MM.1S (cell line): ENCODE measurements around the gene RAB43.
A peak's percentile ranks its signal among the peaks of the same experiment; 100 is the strongest.

ENCODE experiments used
- DNase-seq: peaks from one replicate; pipeline ENCODE4 v3.0.0-alpha.2; 2015
- H2AFZ ChIP-seq: fragments of 300-600 bp; sonication (generic); 2 replicates; pipeline ENCODE4 v1.6.0; 2016; ENCODE audit warnings: antibody characterized with exemption, low read length
- H3F3A ChIP-seq: fragments of 300-600 bp; sonication (generic); 2 replicates; pipeline ENCODE4 v1.6.1; 2016; ENCODE audit warnings: mild to moderate bottlenecking, antibody characterized with exemption, low read length, moderate library complexity, mixed read lengths; ENCODE audit not compliant: insufficient read depth
- H3K27ac ChIP-seq: fragments of 300-600 bp; sonication (generic); 2 replicates; pipeline ENCODE4 v1.5.1; 2016; ENCODE audit warnings: mild to moderate bottlenecking, low read length
- H3K27me3 ChIP-seq: fragments of 300-600 bp; sonication (generic); replicated peaks from 2 replicates; pipeline ENCODE4 v1.6.0; 2016; ENCODE audit warnings: low read length; ENCODE audit not compliant: insufficient read depth
- H3K36me3 ChIP-seq: fragments of 300-600 bp; sonication (generic); replicated peaks from 2 replicates; pipeline ENCODE4 v1.6.1; 2016; ENCODE audit warnings: mild to moderate bottlenecking, low read length, mixed read lengths; ENCODE audit not compliant: insufficient read depth
- H3K4me1 ChIP-seq: fragments of 300-600 bp; sonication (generic); 2 replicates; pipeline ENCODE4 v1.6.1; 2016; ENCODE audit warnings: low read length, mixed read lengths
- H3K4me2 ChIP-seq: fragments of 300-600 bp; sonication (generic); 2 replicates; pipeline ENCODE4 v1.6.0; 2016; ENCODE audit warnings: low read depth, low read length
- H3K4me3 ChIP-seq: fragments of 300-600 bp; sonication (generic); 2 replicates; pipeline ENCODE4 v1.5.1; 2016; ENCODE audit warnings: low read length, mixed read lengths
- H3K79me2 ChIP-seq: fragments of 300-600 bp; sonication (generic); 2 replicates; pipeline ENCODE4 v1.6.1; 2016; ENCODE audit warnings: mixed run types, low read length, mixed read lengths
- H3K9ac ChIP-seq: fragments of 300-600 bp; sonication (generic); 2 replicates; pipeline ENCODE4 v1.6.1; 2016; ENCODE audit warnings: low read length, mixed read lengths
- H3K9me2 ChIP-seq: fragments of 300-600 bp; sonication (generic); replicated peaks from 2 replicates; pipeline ENCODE4 v1.6.1; 2016; ENCODE audit warnings: mild to moderate bottlenecking, low read length, mixed read lengths; ENCODE audit not compliant: insufficient read depth
- H3K9me3 ChIP-seq: fragments of 300-600 bp; sonication (generic); replicated peaks from 2 replicates; pipeline ENCODE4 v1.6.1; 2016; ENCODE audit warnings: mild to moderate bottlenecking, low read length, mixed read lengths; ENCODE audit not compliant: insufficient read depth
- H4K20me1 ChIP-seq: fragments of 300-600 bp; sonication (generic); 2 replicates; pipeline ENCODE4 v1.6.1; 2016; ENCODE audit warnings: mild to moderate bottlenecking, low read length, moderate library complexity, mixed read lengths; ENCODE audit not compliant: insufficient read depth
- EZH2 ChIP-seq: fragments of 300-600 bp; sonication (generic); optimal IDR thresholded peaks from 2 replicates; pipeline ENCODE3; 2017; ENCODE audit warnings: low read depth, mild to moderate bottlenecking, antibody characterized with exemption, low read length, mixed read lengths
- EZH2phosphoT487 ChIP-seq: fragments of 300-600 bp; sonication (generic); IDR thresholded peaks from 2 replicates; pipeline ENCODE4 v1.6.1; 2018; ENCODE audit warnings: antibody characterized with exemption, low read length
- TF ChIP-seq, protein P1 (sequence below): fragments of 300-600 bp; sonication (generic); IDR thresholded peaks from 2 replicates; pipeline ENCODE4 v1.5.1; 2016; ENCODE audit warnings: antibody characterized with exemption, low read length, mixed read lengths

The RAB43 gene

DNA sequence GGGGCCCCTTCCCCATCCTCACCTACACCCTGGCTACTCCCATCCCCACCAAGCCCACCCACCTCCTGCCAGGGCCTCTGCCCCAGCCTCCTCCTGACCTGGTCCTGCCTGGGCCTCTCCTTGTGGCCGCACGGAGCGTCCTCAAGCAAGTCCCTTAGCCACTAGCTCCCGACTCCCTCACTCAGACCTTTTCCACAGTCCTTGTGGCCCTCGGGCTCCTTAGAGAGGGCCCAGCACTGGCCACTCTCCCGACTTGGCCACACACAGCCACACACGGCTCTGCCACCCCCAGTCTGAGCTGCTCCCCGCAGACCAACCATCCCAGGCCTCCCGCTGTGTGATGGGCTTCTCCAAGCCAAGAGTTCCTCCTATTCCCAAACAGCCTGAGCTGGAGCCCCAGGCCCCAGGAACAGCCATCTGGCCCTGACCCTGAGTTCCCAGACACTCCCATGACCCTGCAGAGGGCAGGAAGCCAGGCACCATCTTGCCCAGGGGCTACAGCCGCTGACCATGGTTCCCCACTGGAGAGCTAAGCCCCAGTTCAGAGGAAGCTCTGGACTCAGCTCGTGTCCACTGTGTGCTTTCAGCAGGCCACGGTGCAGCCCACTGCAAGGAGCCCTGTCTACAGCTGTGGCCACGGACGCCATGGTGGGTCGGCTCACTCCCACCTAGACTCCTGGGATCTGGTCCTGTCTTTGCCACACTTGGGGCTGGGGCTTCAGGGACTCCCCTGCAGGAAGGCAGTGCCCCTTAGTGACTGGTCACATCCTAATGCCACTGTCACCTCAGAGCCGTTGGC lies 7.0 kb upstream of the RAB43 start:
- Histone ChIP-seq H3K36me3 (peaks cover 8% of the 10 kb centered on the region; the same call in 1 of the 2 replicates), H3K27ac (no peak overlapping the region), H3K9ac (no peak overlapping the region), H4K20me1 (no peaks in the 10 kb centered on the region), H3K4me2 (no peak overlapping the region), H3K9me3 (no peaks in the 10 kb centered on the region), H3K27me3 (no peaks in the 10 kb centered on the region), H3K9me2 (no peaks in the 10 kb centered on the region), H3K79me2 (no peaks in the 10 kb centered on the region), H3K4me1 (peaks cover 4% of the 10 kb centered on the region), H3F3A (peaks cover 4% of the 10 kb centered on the region), H3K4me3 (no peak overlapping the region), H2AFZ (no peak overlapping the region)
- DNase-seq, result no peak
- TF ChIP-seq, protein P1, sequence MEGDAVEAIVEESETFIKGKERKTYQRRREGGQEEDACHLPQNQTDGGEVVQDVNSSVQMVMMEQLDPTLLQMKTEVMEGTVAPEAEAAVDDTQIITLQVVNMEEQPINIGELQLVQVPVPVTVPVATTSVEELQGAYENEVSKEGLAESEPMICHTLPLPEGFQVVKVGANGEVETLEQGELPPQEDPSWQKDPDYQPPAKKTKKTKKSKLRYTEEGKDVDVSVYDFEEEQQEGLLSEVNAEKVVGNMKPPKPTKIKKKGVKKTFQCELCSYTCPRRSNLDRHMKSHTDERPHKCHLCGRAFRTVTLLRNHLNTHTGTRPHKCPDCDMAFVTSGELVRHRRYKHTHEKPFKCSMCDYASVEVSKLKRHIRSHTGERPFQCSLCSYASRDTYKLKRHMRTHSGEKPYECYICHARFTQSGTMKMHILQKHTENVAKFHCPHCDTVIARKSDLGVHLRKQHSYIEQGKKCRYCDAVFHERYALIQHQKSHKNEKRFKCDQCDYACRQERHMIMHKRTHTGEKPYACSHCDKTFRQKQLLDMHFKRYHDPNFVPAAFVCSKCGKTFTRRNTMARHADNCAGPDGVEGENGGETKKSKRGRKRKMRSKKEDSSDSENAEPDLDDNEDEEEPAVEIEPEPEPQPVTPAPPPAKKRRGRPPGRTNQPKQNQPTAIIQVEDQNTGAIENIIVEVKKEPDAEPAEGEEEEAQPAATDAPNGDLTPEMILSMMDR, result no peak
- TF ChIP-seq EZH2phosphoT487, result no peak
- no peak for TF ChIP-seq EZH2

DNA sequence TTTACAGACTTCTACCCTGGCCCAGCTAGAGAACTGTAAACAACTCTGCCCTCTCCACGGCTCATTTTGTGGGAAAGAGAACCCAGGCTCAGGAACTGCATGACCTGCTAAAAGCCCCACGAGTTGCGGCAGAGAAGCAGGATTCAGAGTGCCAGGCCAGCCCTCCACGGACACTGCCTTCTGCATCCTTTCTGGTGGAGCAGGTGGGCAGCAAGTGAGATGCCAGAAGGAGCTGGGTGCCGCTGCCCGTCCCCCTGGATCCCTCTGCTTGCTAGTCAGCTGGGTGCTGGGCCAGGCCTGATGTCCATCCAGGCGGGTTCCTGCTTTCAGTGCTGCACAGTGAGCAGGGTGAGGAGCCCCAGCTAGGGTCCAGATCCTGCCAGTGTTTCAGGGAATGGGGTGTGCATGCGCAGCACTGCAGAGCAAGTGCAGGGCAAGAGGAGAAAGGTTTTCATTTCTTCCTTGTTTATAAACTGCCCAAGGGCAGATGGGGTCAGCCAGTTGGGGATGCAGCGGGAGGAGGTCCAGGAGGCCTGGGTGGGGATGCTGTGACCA lies 5.2 kb upstream of the RAB43 start:
- Histone ChIP-seq H3K27ac (no peak overlapping the region), H3K36me3 (0 out of 2 replicates have a peak, but pooled peaks cover 8% of the 10 kb centered on the region)

DNA sequence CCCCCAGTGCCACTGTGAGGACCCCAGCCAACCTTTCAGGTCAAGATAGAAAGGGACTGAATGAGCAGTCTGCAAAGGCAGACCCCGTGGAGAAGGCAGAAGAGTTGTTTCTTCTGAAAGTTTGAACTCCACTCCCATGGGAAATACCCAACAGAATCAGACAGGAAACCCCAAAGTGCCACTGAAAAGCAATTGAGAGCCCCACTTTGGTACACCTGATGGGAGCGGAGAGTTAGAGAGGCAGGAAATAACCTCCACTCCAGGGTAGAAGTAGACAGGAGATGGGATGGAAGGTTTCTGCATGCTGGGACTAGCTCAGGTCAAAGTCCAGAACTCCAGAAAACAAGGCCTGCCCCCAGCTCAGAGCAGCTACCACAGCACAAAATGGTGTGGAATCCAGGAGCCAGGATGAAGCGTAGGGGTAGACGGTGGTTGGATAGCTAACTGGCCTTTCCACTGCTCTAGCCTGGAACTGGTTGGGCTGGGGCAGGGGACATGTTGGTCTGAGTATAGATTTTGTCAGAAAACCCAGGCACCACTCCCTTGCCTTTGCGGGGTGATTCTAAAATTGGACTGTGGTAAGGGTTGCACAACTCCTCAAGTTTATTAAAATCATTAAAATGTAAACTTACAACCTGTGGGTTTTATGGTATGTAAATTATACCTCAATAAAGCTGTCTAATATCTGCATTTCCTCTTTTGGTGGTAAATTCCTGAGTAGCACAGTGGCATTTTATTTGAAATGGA lies 1.9 kb upstream of the RAB43 start:
- no peaks in the 10 kb centered on the region for H4K20me1 ChIP-seq
- TF ChIP-seq EZH2 (no peak), EZH2phosphoT487 (no peak)
- TF ChIP-seq, protein P1, result no peak
- peaks cover 24% of the 10 kb centered on the region for H3K4me1 ChIP-seq
- no peaks in the 10 kb centered on the region for H3K9me3 ChIP-seq
- H3K4me3 ChIP-seq, result no peak overlapping the region
- no peak overlapping the region for H3K9ac ChIP-seq
- peak overlapping the region; percentile 13; the same call in 1 of the 2 replicates for H3K4me2 ChIP-seq
- H3K27ac ChIP-seq, result peak overlapping the region; percentile 35; the same call in 1 of the 2 replicates
- 0 out of 2 replicates have a peak overlapping the region, but pooled peaks have one; percentile 21 for H2AFZ ChIP-seq
- no peaks in the 10 kb centered on the region for H3K9me2 ChIP-seq
- DNase-seq, result no peak
- peaks cover 45% of the 10 kb centered on the region for H3F3A ChIP-seq
- H3K36me3 ChIP-seq, result no peaks in the 10 kb centered on the region
- H3K27me3 ChIP-seq, result no peaks in the 10 kb centered on the region
- peaks cover 17% of the 10 kb centered on the region for H3K79me2 ChIP-seq

More for the DNA sequence above, 5.2 kb upstream of the RAB43 start:
- H3K9ac ChIP-seq, result no peak overlapping the region
- peaks cover 18% of the 10 kb centered on the region for H3F3A ChIP-seq
- DNase-seq, result no peak
- no peak overlapping the region for H3K4me2 ChIP-seq
- no peak overlapping the region for H3K4me3 ChIP-seq
- no peaks in the 10 kb centered on the region for H3K27me3 ChIP-seq
- no peaks in the 10 kb centered on the region for H3K9me2 ChIP-seq
- H3K79me2 ChIP-seq, result no peaks in the 10 kb centered on the region
- H2AFZ ChIP-seq, result no peak overlapping the region
- TF ChIP-seq EZH2 (no peak), EZH2phosphoT487 (no peak)
- TF ChIP-seq, protein P1, result no peak
- no peaks in the 10 kb centered on the region for H3K9me3 ChIP-seq
- no peaks in the 10 kb centered on the region for H4K20me1 ChIP-seq
- H3K4me1 ChIP-seq, result peaks cover 17% of the 10 kb centered on the region
